Measurements from ENCODE around the gene RHBG.
A peak's percentile ranks its signal among the peaks of the same experiment; 100 is the strongest.
"Not testable (repeated sequence)": the region's sequence is repeated elsewhere in the genome, so short reads cannot be mapped to it uniquely, and the experiment has no call there.

The RHBG gene

GRCh38 chr1:156346636-156347035 lies 22.4 kb upstream of the RHBG start:
- TF ChIP-seq ISL1 (CRISPR knock-in tag; IDR thresholded peaks at IDR 0.05), result no peak
- no peak for TF ChIP-seq PATZ1 (CRISPR knock-in tag; IDR thresholded peaks at IDR 0.05; ENCODE audit: borderline replicate concordance)
- no peak for TF ChIP-seq ZC3H10 (CRISPR knock-in tag; IDR thresholded peaks at IDR 0.05)
- no peak for TF ChIP-seq CSDC2 (CRISPR knock-in tag; IDR thresholded peaks at IDR 0.05)
- TF ChIP-seq CREB5 (CRISPR knock-in tag; IDR thresholded peaks at IDR 0.05; ENCODE audit: low read depth), result no peak
- no peak for TF ChIP-seq SNAI2 (CRISPR knock-in tag; IDR thresholded peaks at IDR 0.05)
- TF ChIP-seq CSRNP3 (CRISPR knock-in tag; IDR thresholded peaks at IDR 0.05), result no peak
- TF ChIP-seq ZFP30 (CRISPR knock-in tag; IDR thresholded peaks at IDR 0.05), result no peak
- TF ChIP-seq TCF4 (CRISPR knock-in tag; IDR thresholded peaks at IDR 0.05; ENCODE audit: borderline replicate concordance), result peak; percentile 46; the same call in 1 of the 2 replicates
- no peak for TF ChIP-seq ZFP3 (CRISPR knock-in tag; IDR thresholded peaks at IDR 0.05)
- TF ChIP-seq TSHZ2 (CRISPR knock-in tag; IDR thresholded peaks at IDR 0.05), result 0 out of 2 replicates have a peak, but pooled peaks have one; percentile 12
- TF ChIP-seq ESRRG (CRISPR knock-in tag; IDR thresholded peaks at IDR 0.05), result no peak
- TF ChIP-seq PPARA (CRISPR knock-in tag; IDR thresholded peaks at IDR 0.05; ENCODE audit: borderline replicate concordance), result no peak
- peak; percentile 68; the same call in 1 of the 2 replicates for TF ChIP-seq ZNF70 (CRISPR knock-in tag; IDR thresholded peaks at IDR 0.05)
- no peak for TF ChIP-seq POU6F1 (CRISPR knock-in tag; IDR thresholded peaks at IDR 0.05; ENCODE audit: borderline replicate concordance, low read depth)
- TF ChIP-seq GLIS3 (CRISPR knock-in tag; IDR thresholded peaks at IDR 0.05), result no peak
- TF ChIP-seq ZNF8 (CRISPR knock-in tag; IDR thresholded peaks at IDR 0.05), result no peak
- ATAC-seq, result peak; percentile 80

- TF ChIP-seq RARB (CRISPR knock-in tag; IDR thresholded peaks at IDR 0.05) (no peak), TCF4 (CRISPR knock-in tag; IDR thresholded peaks at IDR 0.05; ENCODE audit: borderline replicate concordance) (0 out of 2 replicates have a peak, but pooled peaks have one; percentile 43), CSRNP3 (CRISPR knock-in tag; IDR thresholded peaks at IDR 0.05) (no peak)
- ATAC-seq, result peak; percentile 90
Measured at GRCh38 chr1:156347331-156347730, 21.7 kb upstream of the RHBG start.

GRCh38 chr1:156352481-156352880 lies 16.5 kb upstream of the RHBG start:
- not testable (repeated sequence) for ATAC-seq

Measured in SK-N-SH treated with all-trans-retinoic acid at 6 μM for 48 hours (cell line).